AG09319 (cell line): Measurements from ENCODE around the gene NR2F2.

Experiments used
- DNase-seq: peaks from one replicate; pipeline ENCODE4 v3.0.0-alpha.2; 2010; ENCODE audit warnings: low read depth; ENCODE audit errors: extremely low read depth
- CTCF ChIP-seq: IDR thresholded peaks from 2 replicates; pipeline ENCODE4 v1.5.1; 2011; ENCODE audit warnings: low read depth, mild to moderate bottlenecking, inconsistent platforms, low read length, moderate library complexity

The NR2F2 gene

GRCh38 chr15:96296264-96296663, 34.2 kb upstream of the NR2F2 start:
- DNase-seq: no peak
- no peak for TF ChIP-seq CTCF

- DNase-seq: no peak
- no peak for TF ChIP-seq CTCF
Observed at GRCh38 chr15:96297783-96298182, 32.7 kb upstream of the NR2F2 start.

- TF ChIP-seq CTCF: no peak
- DNase-seq: no peak
Observed at GRCh38 chr15:96298217-96298616, 32.3 kb upstream of the NR2F2 start.

- DNase-seq: no peak
- no peak for TF ChIP-seq CTCF
Observed at GRCh38 chr15:96300836-96301235, 29.7 kb upstream of the NR2F2 start.

GRCh38 chr15:96303503-96304056, 26.9 kb upstream of the NR2F2 start:
- DNase-seq: no peak
- TF ChIP-seq CTCF: no peak

- no peak for DNase-seq
- TF ChIP-seq CTCF: no peak
Observed at GRCh38 chr15:96304839-96305238, 25.7 kb upstream of the NR2F2 start.

GRCh38 chr15:96306321-96306720, 24.2 kb upstream of the NR2F2 start:
- DNase-seq: no peak
- TF ChIP-seq CTCF: no peak
